Bronchial epithelial cell (primary cell): ENCODE measurements around the gene CCDC91. TPM values are rescaled to one million over a fixed set of nuclear protein-coding genes. Genes with fewer than 3 reads are reported as not detected.
A peak's percentile ranks its signal among the peaks of the same experiment; 100 is the strongest.

Source experiments
- DNase-seq: peaks from one replicate; pipeline ENCODE4 v3.0.0-alpha.2; 2010; ENCODE audit warnings: low read depth
- FAIRE-seq: peaks from 2 replicates; lab custom pipeline; 2011; peaks lifted over from hg19 to GRCh38; lab: Jason Lieb, UNC
- H3K27me3 ChIP-seq: 2 replicates; pipeline ENCODE4 v1.5.1; 2011; ENCODE audit warnings: low read length; ENCODE audit not compliant: control insufficient read depth, insufficient read depth
- H3K36me3 ChIP-seq: 2 replicates; pipeline ENCODE4 v1.5.1; 2011; ENCODE audit warnings: low read length; ENCODE audit not compliant: control insufficient read depth, insufficient read depth
- H3K4me3 ChIP-seq: 2 replicates; pipeline ENCODE4 v1.5.1; 2011; ENCODE audit warnings: mild to moderate bottlenecking, low read depth, low read length, control low read depth
- CTCF ChIP-seq: IDR thresholded peaks from 2 replicates; pipeline ENCODE4 v1.5.1; 2011; ENCODE audit warnings: mild to moderate bottlenecking, moderate library complexity, low read length, control low read depth, inconsistent platforms; ENCODE audit not compliant: insufficient read depth, severe bottlenecking
- total RNA-seq: library from RNA; depleted of rRNA; stranded (reverse); fragments of >200 nt; gene quantifications from 2 replicates; pipeline ENCODE4 v1.2.1, GENCODE V29; 2014

CCDC91 gene
- total RNA-seq, 1 donor from 2014 or later = 26.3 TPM

GRCh38 chr12:28513983-28514382 lies 323.7 kb downstream of the CCDC91 start:
- Histone ChIP-seq H3K27me3 (no peaks in the 10 kb centered on the region), H3K4me3 (no peak overlapping the region), H3K36me3 (no peaks in the 10 kb centered on the region)
- DNase-seq (no peak), FAIRE-seq (no peak)
- TF ChIP-seq CTCF = no peak

GRCh38 chr12:28517101-28517500 lies 326.8 kb downstream of the CCDC91 start:
- Histone ChIP-seq H3K27me3 (no peaks in the 10 kb centered on the region), H3K36me3 (no peaks in the 10 kb centered on the region), H3K4me3 (no peak overlapping the region)
- no peak for TF ChIP-seq CTCF
- FAIRE-seq (no peak), DNase-seq (no peak)

GRCh38 chr12:28527631-28528249 lies 337.5 kb downstream of the CCDC91 start:
- Histone ChIP-seq H3K27me3 (no peaks in the 10 kb centered on the region), H3K4me3 (no peak overlapping the region), H3K36me3 (no peaks in the 10 kb centered on the region)
- peak; percentile 58 for DNase-seq
- TF ChIP-seq CTCF = no peak
- FAIRE-seq = no peak

DNA sequence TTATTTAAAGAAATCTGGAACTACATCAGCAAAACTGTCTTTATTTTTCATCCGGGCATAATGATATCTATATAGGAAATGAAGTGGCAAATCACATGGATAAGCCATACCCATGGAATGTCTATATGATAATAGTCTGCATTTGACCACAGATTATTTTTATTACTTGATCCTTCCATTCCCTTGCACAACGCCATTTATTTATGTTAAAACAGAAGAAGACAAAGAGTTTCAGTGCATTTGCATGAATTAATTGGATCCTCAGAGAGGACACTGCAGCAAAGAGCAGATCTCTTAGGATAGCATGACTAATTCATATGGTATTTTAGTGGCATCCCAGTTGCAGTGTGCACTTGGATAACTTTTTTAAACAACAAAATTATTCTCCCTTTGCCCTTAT lies 345.0 kb downstream of the CCDC91 start:
- Histone ChIP-seq H3K4me3 (no peak overlapping the region), H3K36me3 (no peaks in the 10 kb centered on the region), H3K27me3 (no peaks in the 10 kb centered on the region)
- FAIRE-seq (no peak), DNase-seq (peak; percentile 9)
- TF ChIP-seq CTCF = no peak

GRCh38 chr12:28536088-28536487 lies 345.8 kb downstream of the CCDC91 start:
- FAIRE-seq (no peak), DNase-seq (peak; percentile 43)
- no peak for TF ChIP-seq CTCF
- H3K27me3 ChIP-seq = no peaks in the 10 kb centered on the region
- no peaks in the 10 kb centered on the region for H3K36me3 ChIP-seq
- H3K4me3 ChIP-seq = no peak overlapping the region

DNA sequence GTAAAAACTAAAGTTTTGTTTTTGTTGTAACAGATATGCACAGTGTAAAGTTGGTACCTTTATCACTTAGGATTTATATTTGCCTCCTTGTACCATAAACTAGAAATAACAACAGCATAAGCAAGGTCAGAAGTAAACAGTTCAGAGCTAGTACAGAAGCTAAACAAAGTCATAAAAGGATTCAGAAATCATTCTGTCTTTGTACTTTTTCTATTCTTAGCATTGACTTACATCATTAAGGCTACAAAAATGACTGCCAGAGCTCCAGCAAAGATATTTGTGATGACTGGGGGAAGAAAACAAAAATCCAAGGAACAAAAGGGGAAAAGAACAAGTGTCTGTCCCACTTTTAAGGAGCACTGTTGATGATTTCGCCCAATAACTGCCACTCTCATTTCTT lies 347.2 kb downstream of the CCDC91 start:
- no peaks in the 10 kb centered on the region for H3K27me3 ChIP-seq
- no peaks in the 10 kb centered on the region for H3K36me3 ChIP-seq
- FAIRE-seq = no peak
- DNase-seq = no peak
- H3K4me3 ChIP-seq = no peak overlapping the region
- TF ChIP-seq CTCF = no peak
